B cell (primary cell): ENCODE data around the gene PTCHD1. TPM values are rescaled to one million over a fixed set of nuclear protein-coding genes. Genes with fewer than 3 reads are reported as not detected.

ENCODE experiments used
- ATAC-seq: fragments of 200-7000 bp; cut with Tn5 transposase; one replicate; pipeline ENCODE4 v1.10.0; 2021; ENCODE audit warnings: low read depth, mild to moderate bottlenecking, moderate number of reproducible peaks, moderate library complexity
- CTCF ChIA-PET: fragments of 350-600 bp; sonication (Branson Sonifier 250); formaldehyde crosslinking; loops from one replicate; lab custom pipeline; 2021; ENCODE audit warnings: antibody characterized with exemption, inconsistent platforms; lab: Charles Lee
- POLR2A ChIA-PET: fragments of 350-600 bp; sonication (Branson Sonifier 250); formaldehyde crosslinking; loops from one replicate; lab custom pipeline; 2021; ENCODE audit warnings: antibody characterized with exemption; lab: Charles Lee
- DNase-seq: peaks from one replicate; pipeline ENCODE4 v3.0.0; 2013
- H2AFZ ChIP-seq: 2 replicates; pipeline ENCODE4 v1.6.1; 2012; ENCODE audit warnings: mild to moderate bottlenecking, low read depth, low read length; ENCODE audit not compliant: insufficient read depth, poor library complexity, severe bottlenecking
- H3K27ac ChIP-seq, 2 donors: 1 replicate in 1 of 2; 2 replicates in 1 of 2; pipeline ENCODE4 v1.5.1; 2012 to 2013; ENCODE audit warnings: low read length in 2 of 2, mild to moderate bottlenecking in 2 of 2, moderate library complexity in 1 of 2
- H3K27me3 ChIP-seq, 4 experiments: fragments of 200-600 bp in 1 of 4; sonication (generic) in 1 of 4; replicated peaks in 1 of 4; 1 replicate in 2 of 4; 2 replicates in 2 of 4; pipeline versions ENCODE4 v1.6.1 to v1.7.0; 2013 to 2016; ENCODE audit warnings: low read length in 3 of 4, mild to moderate bottlenecking in 2 of 4, mixed read lengths in 1 of 4, moderate library complexity in 1 of 4; ENCODE audit not compliant: insufficient read depth in 4 of 4, control insufficient read depth in 3 of 4; ENCODE audit errors: control extremely low read depth in 1 of 4
- H3K36me3 ChIP-seq, 2 experiments: replicated peaks in 1 of 2; 1 replicate in 1 of 2; 2 replicates in 1 of 2; pipeline versions ENCODE4 v1.6.1 to v1.7.1; 2013; ENCODE audit warnings: low read length in 1 of 2; ENCODE audit not compliant: insufficient read depth in 2 of 2, control insufficient read depth in 1 of 2; ENCODE audit errors: control extremely low read depth in 1 of 2, extremely low read depth in 1 of 2
- H3K4me1 ChIP-seq, 2 donors: fragments of 200-600 bp in 1 of 2; sonication (generic) in 1 of 2; 1 replicate in 1 of 2; 2 replicates in 1 of 2; pipeline versions ENCODE4 v1.5.1 to v1.6.1; 2013 to 2017; ENCODE audit warnings: low read length in 2 of 2; ENCODE audit not compliant: control insufficient read depth in 2 of 2, insufficient read depth in 2 of 2
- H3K4me2 ChIP-seq: replicated peaks from 2 replicates; pipeline ENCODE3; 2012; ENCODE audit warnings: mild to moderate bottlenecking, low read depth, low read length; ENCODE audit not compliant: poor library complexity, severe bottlenecking
- H3K4me3 ChIP-seq, 5 experiments: fragments of 200-600 bp in 1 of 5; sonication (generic) in 1 of 5; 1 replicate in 3 of 5; 2 replicates in 2 of 5; pipeline versions ENCODE4 v1.5.1 to v1.7.0; 2011 to 2016; ENCODE audit warnings: low read length in 4 of 5, mild to moderate bottlenecking in 4 of 5, low read depth in 2 of 5, control low read depth in 1 of 5, moderate library complexity in 1 of 5; ENCODE audit not compliant: insufficient read depth in 1 of 5; ENCODE audit errors: control extremely low read depth in 1 of 5, extremely low read depth in 1 of 5
- H3K79me2 ChIP-seq: fragments of 200-600 bp; sonication (generic); one replicate; pipeline ENCODE4 v1.6.0; 2016; ENCODE audit warnings: low read length; ENCODE audit not compliant: control insufficient read depth, insufficient read depth
- H3K9ac ChIP-seq: fragments of 200-600 bp; sonication (generic); 2 replicates; pipeline ENCODE4 v1.6.1; 2017; ENCODE audit warnings: mild to moderate bottlenecking, low read length, moderate library complexity
- H3K9me3 ChIP-seq, 3 donors: one replicate each; pipeline versions ENCODE4 v1.6.1 to v1.7.1; 2013; ENCODE audit warnings: low read length in 2 of 3; ENCODE audit not compliant: control insufficient read depth in 2 of 3, insufficient read depth in 1 of 3; ENCODE audit errors: control extremely low read depth in 1 of 3
- H4K20me1 ChIP-seq: 2 replicates; pipeline ENCODE4 v1.6.0; 2012; ENCODE audit warnings: mild to moderate bottlenecking, low read length; ENCODE audit not compliant: insufficient read depth, control insufficient read depth, poor library complexity, severe bottlenecking
- H3K27ac Mint-ChIP-seq: one replicate; pipeline ENCODE4 v1.8.0; 2021; ENCODE audit warnings: mixed read lengths
- H3K27me3 Mint-ChIP-seq: one replicate; pipeline ENCODE4 v1.8.0; 2021; ENCODE audit warnings: mixed read lengths
- H3K4me1 Mint-ChIP-seq: one replicate; pipeline ENCODE4 v1.8.0; 2021; ENCODE audit warnings: mixed read lengths
- H3K4me3 Mint-ChIP-seq: one replicate; pipeline ENCODE4 v1.8.0; 2021; ENCODE audit warnings: mixed read lengths
- H3K9me3 Mint-ChIP-seq: one replicate; pipeline ENCODE4 v1.8.0; 2022; ENCODE audit warnings: mixed read lengths; ENCODE audit not compliant: insufficient read depth
- EZH2 ChIP-seq: IDR thresholded peaks from 2 replicates; pipeline ENCODE4 v1.6.1; 2012; ENCODE audit warnings: borderline replicate concordance, low read depth, mild to moderate bottlenecking, moderate library complexity, low read length; ENCODE audit not compliant: insufficient read depth, poor library complexity, severe bottlenecking
- WGBS: methylation state at CpG from one replicate; pipeline ENCODE4 v1.1.5; 2013; ENCODE audit warnings: missing lambda C conversion rate; ENCODE audit not compliant: insufficient coverage; 5-methylcytosine and 5-hydroxymethylcytosine counted together
- intact Hi-C: fragments of 100-400 bp; cut with micrococcal nuclease; formaldehyde crosslinking; loops from one replicate; pipeline ENCODE4 v1.10.0; 2022
- polyA plus RNA-seq: library from polyadenylated mRNA; depleted of rRNA; stranded (reverse); fragments of >200 nt; gene quantifications from 2 replicates; pipeline ENCODE4 v1.2.3, GENCODE V29; 2012
- total RNA-seq, 2 donors: library from RNA; stranded (reverse); fragments of 120-200 nt in 1 of 2; gene quantifications; 1 replicate in 1 of 2; 2 replicates in 1 of 2; pipeline versions ENCODE4 v1.2.3 to v1.2.4, GENCODE V29; 2013 to 2022
- TF ChIP-seq, protein P1 (sequence below): fragments of 200-600 bp; IDR thresholded peaks from one replicate; pipeline ENCODE4 v1.8.0; 2022; ENCODE audit warnings: antibody characterized with exemption, mild to moderate bottlenecking

Gene PTCHD1
- total and polyA plus RNA-seq, 2 donors (not counting 1 experiment from before 2014, with no cell fraction given) = not detected

DNA sequence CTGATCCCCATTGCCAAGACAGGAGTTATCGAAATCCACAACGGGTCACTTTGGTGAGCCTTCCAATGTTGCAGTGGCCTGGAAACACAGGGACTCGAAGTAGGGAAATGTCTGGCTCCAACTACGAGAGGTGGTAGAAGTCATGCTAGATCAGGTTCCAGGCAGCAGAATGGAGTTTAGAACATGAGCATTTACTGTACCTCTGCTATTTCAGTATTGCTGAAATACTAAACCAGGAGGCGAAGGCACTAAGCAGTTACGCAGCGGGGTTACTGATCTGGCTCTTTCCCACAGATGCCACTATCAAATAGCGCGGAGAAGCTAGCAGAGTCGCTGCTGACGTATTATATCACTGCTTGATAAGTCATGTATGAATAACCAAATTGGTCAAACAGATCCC is 56.3 kb downstream of the PTCHD1 start:
- ChIA-PET CTCF (no interaction called here), POLR2A (no interaction called here)
- Histone ChIP-seq H2AFZ (no peak overlapping the region), H3K9ac (no peak overlapping the region), H3K79me2 (no peaks in the 10 kb centered on the region), H3K27me3 (peaks cover 0 to 4% (median 0%) of the 10 kb centered on the region in 4 experiments), H3K9me3 (no peaks in the 10 kb centered on the region), H4K20me1 (no peaks in the 10 kb centered on the region), H3K4me1 (no peaks in the 10 kb centered on the region), H3K4me2 (no peak overlapping the region), H3K36me3 (no peaks in the 10 kb centered on the region), H3K4me3 (no peak overlapping the region), H3K27ac (no peak overlapping the region)
- no peak for ATAC-seq
- no peaks in the 10 kb centered on the region for H3K9me3 Mint-ChIP-seq
- H3K27me3 Mint-ChIP-seq = no peaks in the 10 kb centered on the region
- no peaks in the 10 kb centered on the region for H3K4me1 Mint-ChIP-seq
- no peak overlapping the region for H3K27ac Mint-ChIP-seq
- intact Hi-C loops = no loop called here
- H3K4me3 Mint-ChIP-seq = no peak overlapping the region
- DNase-seq = no peak
- 89% methylated on average over 3 of the region's 11 CpGs for WGBS
- TF ChIP-seq, protein P1, sequence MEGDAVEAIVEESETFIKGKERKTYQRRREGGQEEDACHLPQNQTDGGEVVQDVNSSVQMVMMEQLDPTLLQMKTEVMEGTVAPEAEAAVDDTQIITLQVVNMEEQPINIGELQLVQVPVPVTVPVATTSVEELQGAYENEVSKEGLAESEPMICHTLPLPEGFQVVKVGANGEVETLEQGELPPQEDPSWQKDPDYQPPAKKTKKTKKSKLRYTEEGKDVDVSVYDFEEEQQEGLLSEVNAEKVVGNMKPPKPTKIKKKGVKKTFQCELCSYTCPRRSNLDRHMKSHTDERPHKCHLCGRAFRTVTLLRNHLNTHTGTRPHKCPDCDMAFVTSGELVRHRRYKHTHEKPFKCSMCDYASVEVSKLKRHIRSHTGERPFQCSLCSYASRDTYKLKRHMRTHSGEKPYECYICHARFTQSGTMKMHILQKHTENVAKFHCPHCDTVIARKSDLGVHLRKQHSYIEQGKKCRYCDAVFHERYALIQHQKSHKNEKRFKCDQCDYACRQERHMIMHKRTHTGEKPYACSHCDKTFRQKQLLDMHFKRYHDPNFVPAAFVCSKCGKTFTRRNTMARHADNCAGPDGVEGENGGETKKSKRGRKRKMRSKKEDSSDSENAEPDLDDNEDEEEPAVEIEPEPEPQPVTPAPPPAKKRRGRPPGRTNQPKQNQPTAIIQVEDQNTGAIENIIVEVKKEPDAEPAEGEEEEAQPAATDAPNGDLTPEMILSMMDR = no peak
- no peak for TF ChIP-seq EZH2

DNA sequence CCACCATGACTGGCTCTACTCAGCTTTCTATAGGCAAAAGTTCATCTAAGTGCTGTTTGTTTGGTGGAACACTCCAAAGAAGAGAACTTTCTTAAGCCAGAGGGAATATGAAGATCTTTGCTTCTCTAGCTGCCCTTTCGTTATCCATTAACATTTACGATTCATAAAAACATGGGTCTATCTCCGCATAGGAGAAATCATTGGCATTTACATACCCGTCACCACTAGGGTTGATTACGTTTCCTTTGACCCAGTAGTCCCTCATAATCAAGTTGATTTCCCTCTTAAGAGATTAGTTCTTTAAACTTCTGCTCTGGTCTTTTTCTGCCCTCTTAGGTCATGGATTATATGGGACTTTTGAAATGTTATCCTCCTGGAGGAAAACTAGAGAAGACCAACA is 57.5 kb downstream of the PTCHD1 start:
- H3K79me2 ChIP-seq = no peaks in the 10 kb centered on the region
- Mint-ChIP-seq H3K4me3 (no peak overlapping the region), H3K9me3 (no peaks in the 10 kb centered on the region), H3K4me1 (no peaks in the 10 kb centered on the region), H3K27ac (no peak overlapping the region), H3K27me3 (no peaks in the 10 kb centered on the region)
- H3K4me3 ChIP-seq = no peak overlapping the region
- no peak for DNase-seq
- H3K36me3 ChIP-seq = no peaks in the 10 kb centered on the region
- H3K27me3 ChIP-seq = no peaks in the 10 kb centered on the region
- H2AFZ ChIP-seq = no peak overlapping the region
- H3K27ac ChIP-seq = no peak overlapping the region
- no peak for ATAC-seq
- TF ChIP-seq, protein P1 = no peak
- TF ChIP-seq EZH2 = no peak
- no peaks in the 10 kb centered on the region for H4K20me1 ChIP-seq
- no peaks in the 10 kb centered on the region for H3K9me3 ChIP-seq
- POLR2A ChIA-PET = no interaction called here
- CTCF ChIA-PET = no interaction called here
- 100% methylated on average over 2 of the region's 5 CpGs for WGBS
- intact Hi-C loops = no loop called here
- no peak overlapping the region for H3K9ac ChIP-seq
- H3K4me2 ChIP-seq = no peak overlapping the region
- no peaks in the 10 kb centered on the region for H3K4me1 ChIP-seq
